ENCODE results near the gene NFAM1.

GRCh38 chr22:42369250-42370041 is 62.8 kb downstream of the NFAM1 start:
- no peak for TF ChIP-seq CTCF (IDR thresholded peaks at IDR 0.05)
- no peak for TF ChIP-seq POLR2A (IDR thresholded peaks at IDR 0.05)
